ENCODE data around the gene CHRNA1. TPM values are rescaled to one million over a fixed set of nuclear protein-coding genes. Genes with fewer than 3 reads are reported as not detected.

The CHRNA1 gene
- total RNA-seq, 2 donors from 2014 or later: 1.1 to 2.7 TPM

GRCh38 chr2:174750923-174751441, 13.3 kb downstream of the CHRNA1 start:
- Histone ChIP-seq H3K9ac (ENCODE audit: low read depth in 2 of 2, low read length in 2 of 2) (no peak overlapping the region), H3K36me3 (no peaks in the 10 kb centered on the region), H3K4me3 (no peak overlapping the region), H3K27me3 (no peaks in the 10 kb centered on the region), H3K27ac (no peak overlapping the region), H3K4me1 (no peaks in the 10 kb centered on the region), H3K9me3 (no peaks in the 10 kb centered on the region)
- DNase-seq: no peak
- intact Hi-C loops (cut with DNase I): no loop called here
- TF ChIP-seq CTCF (IDR thresholded peaks at IDR 0.05): no peak

- H3K27ac ChIP-seq: no peak overlapping the region
- intact Hi-C loops (cut with DNase I): no loop called here
Observed at GRCh38 chr2:174749793-174750192, 14.5 kb downstream of the CHRNA1 start.

GRCh38 chr2:174748948-174749347, 15.3 kb downstream of the CHRNA1 start:
- intact Hi-C loops (cut with DNase I): no loop called here

More at GRCh38 chr2:174749793-174750192, 14.5 kb downstream of the CHRNA1 start:
- Histone ChIP-seq H3K4me1 (no peaks in the 10 kb centered on the region), H3K9ac (ENCODE audit: low read depth in 2 of 2, low read length in 2 of 2) (no peak overlapping the region), H3K36me3 (no peaks in the 10 kb centered on the region), H3K4me3 (no peak overlapping the region), H3K9me3 (no peaks in the 10 kb centered on the region), H3K27me3 (no peaks in the 10 kb centered on the region)
- no peak for DNase-seq
- TF ChIP-seq CTCF (IDR thresholded peaks at IDR 0.05): no peak

GRCh38 chr2:174745142-174745541, 19.1 kb downstream of the CHRNA1 start:
- Histone ChIP-seq H3K9ac (ENCODE audit: low read depth in 2 of 2, low read length in 2 of 2) (no peak overlapping the region), H3K27ac (no peak overlapping the region), H3K4me3 (no peak overlapping the region), H3K27me3 (no peaks in the 10 kb centered on the region), H3K36me3 (no peaks in the 10 kb centered on the region), H3K4me1 (no peaks in the 10 kb centered on the region), H3K9me3 (no peaks in the 10 kb centered on the region)
- intact Hi-C loops (cut with DNase I): no loop called here
- TF ChIP-seq CTCF (IDR thresholded peaks at IDR 0.05): no peak
- DNase-seq: no peak

More at GRCh38 chr2:174748948-174749347, 15.3 kb downstream of the CHRNA1 start:
- no peak overlapping the region for H3K9ac ChIP-seq (ENCODE audit: low read depth in 2 of 2, low read length in 2 of 2)
- no peaks in the 10 kb centered on the region for H3K4me1 ChIP-seq
- no peaks in the 10 kb centered on the region for H3K27me3 ChIP-seq
- H3K9me3 ChIP-seq: no peaks in the 10 kb centered on the region
- DNase-seq: peak; percentile 69
- H3K4me3 ChIP-seq: no peak overlapping the region
- peak; percentile 76 for TF ChIP-seq CTCF (IDR thresholded peaks at IDR 0.05)
- no peaks in the 10 kb centered on the region for H3K36me3 ChIP-seq
- no peak overlapping the region for H3K27ac ChIP-seq

GRCh38 chr2:174744111-174744510, 20.2 kb downstream of the CHRNA1 start:
- intact Hi-C loops (cut with DNase I): no loop called here
- no peak overlapping the region for H3K9ac ChIP-seq (ENCODE audit: low read depth in 2 of 2, low read length in 2 of 2)
- no peak for TF ChIP-seq CTCF (IDR thresholded peaks at IDR 0.05)
- H3K9me3 ChIP-seq: no peaks in the 10 kb centered on the region
- DNase-seq: no peak
- H3K36me3 ChIP-seq: no peaks in the 10 kb centered on the region
- H3K4me1 ChIP-seq: no peaks in the 10 kb centered on the region
- H3K27ac ChIP-seq: no peak overlapping the region
- no peaks in the 10 kb centered on the region for H3K27me3 ChIP-seq
- H3K4me3 ChIP-seq: no peak overlapping the region
